Measurements from ENCODE around the gene OLFM2.
A peak's percentile ranks its signal among the peaks of the same experiment; 100 is the strongest.
"Not testable (repeated sequence)": the region's sequence is repeated elsewhere in the genome, so short reads cannot be mapped to it uniquely, and the experiment has no call there.

The OLFM2 gene

GRCh38 chr19:9861503-9861902 is 74.8 kb downstream of the OLFM2 start:
- no peak for DNase-seq (ENCODE audit: low read depth)

GRCh38 chr19:9860407-9860806 is 75.9 kb downstream of the OLFM2 start:
- DNase-seq (ENCODE audit: low read depth), result no peak

GRCh38 chr19:9858766-9859165 is 77.5 kb downstream of the OLFM2 start:
- DNase-seq (ENCODE audit: low read depth), result no peak

GRCh38 chr19:9857920-9858746 is 78.2 kb downstream of the OLFM2 start:
- no peak for DNase-seq (ENCODE audit: low read depth)

GRCh38 chr19:9857076-9857721 is 79.1 kb downstream of the OLFM2 start:
- no peak for DNase-seq (ENCODE audit: low read depth)

GRCh38 chr19:9856609-9857008 is 79.7 kb downstream of the OLFM2 start:
- DNase-seq (ENCODE audit: low read depth), result no peak

GRCh38 chr19:9854282-9854846 is 82.0 kb downstream of the OLFM2 start:
- DNase-seq (ENCODE audit: low read depth), result no peak

GRCh38 chr19:9850235-9850959 is 85.9 kb downstream of the OLFM2 start:
- no peak for DNase-seq (ENCODE audit: low read depth)

GRCh38 chr19:9849791-9850190 is 86.5 kb downstream of the OLFM2 start:
- no peak for DNase-seq (ENCODE audit: low read depth)

- DNase-seq (ENCODE audit: low read depth), result no peak
These were observed 87.6 kb downstream of the OLFM2 start for GRCh38 chr19:9848762-9849161.

- DNase-seq (ENCODE audit: low read depth), result no peak
These were observed 88.3 kb downstream of the OLFM2 start for GRCh38 chr19:9848060-9848459.

- DNase-seq (ENCODE audit: low read depth), result peak; percentile 34
These were observed 89.1 kb downstream of the OLFM2 start for GRCh38 chr19:9847087-9847671.

GRCh38 chr19:9843626-9844273 is 92.6 kb downstream of the OLFM2 start:
- not testable (repeated sequence) for DNase-seq (ENCODE audit: low read depth)

GRCh38 chr19:9842834-9843625 is 93.3 kb downstream of the OLFM2 start:
- DNase-seq (ENCODE audit: low read depth), result no peak

- no peak for DNase-seq (ENCODE audit: low read depth)
These were observed 96.9 kb downstream of the OLFM2 start for GRCh38 chr19:9839415-9839814.

GRCh38 chr19:9838324-9838723 is 98.0 kb downstream of the OLFM2 start:
- no peak for DNase-seq (ENCODE audit: low read depth)

- no peak for DNase-seq (ENCODE audit: low read depth)
These were observed 100.3 kb downstream of the OLFM2 start for GRCh38 chr19:9836021-9836420.

GRCh38 chr19:9835507-9835949 is 100.8 kb downstream of the OLFM2 start:
- no peak for DNase-seq (ENCODE audit: low read depth)

GRCh38 chr19:9834726-9835506 is 101.4 kb downstream of the OLFM2 start, which contains the start of gene PIN1:
TSS of gene PIN1 (plus strand) at chr19:9835318. CDS start at chr19:9835345, 27 bp downstream.
- DNase-seq (ENCODE audit: low read depth), result peak; percentile 98

- DNase-seq (ENCODE audit: low read depth), result no peak
These were observed 102.0 kb downstream of the OLFM2 start for GRCh38 chr19:9834307-9834725.
